Measurements from ENCODE around the gene CDKN2AIP.

Gene CDKN2AIP

GRCh38 chr4:183397741-183398297, 46.6 kb upstream of the CDKN2AIP start:
- H3K4me1 ChIP-seq (ENCODE audit: insufficient read depth, low read length, severe bottlenecking), result peaks cover 5% of the 10 kb centered on the region
- TF ChIP-seq CTCF (IDR thresholded peaks at IDR 0.05; ENCODE audit: low read length) (no peak), EZH2 (IDR thresholded peaks at IDR 0.05; ENCODE audit: borderline replicate concordance, low read length) (no peak)
- no peaks in the 10 kb centered on the region for H3K36me3 ChIP-seq (ENCODE audit: insufficient read depth, low read length)
- H3K79me2 ChIP-seq (ENCODE audit: insufficient read depth, low read length), result no peaks in the 10 kb centered on the region
- peak overlapping the region; percentile 58 for H3K4me3 ChIP-seq (ENCODE audit: low read depth, low read length, poor library complexity, severe bottlenecking)
- H3K27me3 ChIP-seq (ENCODE audit: insufficient read depth, low read length), result no peaks in the 10 kb centered on the region
- peak overlapping the region; percentile 91 for H3K4me2 ChIP-seq (ENCODE audit: low read length)
- H3K9me3 ChIP-seq (ENCODE audit: low read length), result no peaks in the 10 kb centered on the region
- H3F3A ChIP-seq (ENCODE audit: insufficient read depth, low read length), result no peaks in the 10 kb centered on the region
- no peaks in the 10 kb centered on the region for H4K20me1 ChIP-seq (ENCODE audit: insufficient read depth, low read length)
- no peak overlapping the region for H3K9ac ChIP-seq (ENCODE audit: low read length)
- H3K27ac ChIP-seq (ENCODE audit: low read depth, low read length, poor library complexity, severe bottlenecking), result no peak overlapping the region
- H2AFZ ChIP-seq (ENCODE audit: low read length), result peak overlapping the region; percentile 93
- no peaks in the 10 kb centered on the region for H3K9me2 ChIP-seq (ENCODE audit: low read depth, low read length)

- no peak overlapping the region for H3K27ac ChIP-seq (ENCODE audit: low read depth, low read length, poor library complexity, severe bottlenecking)
- H3K9me2 ChIP-seq (ENCODE audit: low read depth, low read length), result no peaks in the 10 kb centered on the region
- no peaks in the 10 kb centered on the region for H3K36me3 ChIP-seq (ENCODE audit: insufficient read depth, low read length)
- no peaks in the 10 kb centered on the region for H3K79me2 ChIP-seq (ENCODE audit: insufficient read depth, low read length)
- H3K9ac ChIP-seq (ENCODE audit: low read length), result peak overlapping the region; percentile 63
- H3K9me3 ChIP-seq (ENCODE audit: low read length), result no peaks in the 10 kb centered on the region
- no peaks in the 10 kb centered on the region for H3K27me3 ChIP-seq (ENCODE audit: insufficient read depth, low read length)
- peak; percentile 55 for TF ChIP-seq CTCF (IDR thresholded peaks at IDR 0.05; ENCODE audit: low read length)
- TF ChIP-seq EZH2 (IDR thresholded peaks at IDR 0.05; ENCODE audit: borderline replicate concordance, low read length), result no peak
- H4K20me1 ChIP-seq (ENCODE audit: insufficient read depth, low read length), result no peaks in the 10 kb centered on the region
- H3K4me2 ChIP-seq (ENCODE audit: low read length), result peak overlapping the region; percentile 91
- H3K4me3 ChIP-seq (ENCODE audit: low read depth, low read length, poor library complexity, severe bottlenecking), result peak overlapping the region; percentile 58
- H3K4me1 ChIP-seq (ENCODE audit: insufficient read depth, low read length, severe bottlenecking), result peaks cover 5% of the 10 kb centered on the region
- H2AFZ ChIP-seq (ENCODE audit: low read length), result peak overlapping the region; percentile 93
- no peaks in the 10 kb centered on the region for H3F3A ChIP-seq (ENCODE audit: insufficient read depth, low read length)
Measured at GRCh38 chr4:183398298-183399125, 45.9 kb upstream of the CDKN2AIP start.

GRCh38 chr4:183399126-183399522, 45.3 kb upstream of the CDKN2AIP start:
- H3K27ac ChIP-seq (ENCODE audit: low read depth, low read length, poor library complexity, severe bottlenecking), result no peak overlapping the region
- H3K9me3 ChIP-seq (ENCODE audit: low read length), result no peaks in the 10 kb centered on the region
- peak overlapping the region; percentile 58 for H3K4me3 ChIP-seq (ENCODE audit: low read depth, low read length, poor library complexity, severe bottlenecking)
- H3K27me3 ChIP-seq (ENCODE audit: insufficient read depth, low read length), result no peaks in the 10 kb centered on the region
- peaks cover 5% of the 10 kb centered on the region for H3K4me1 ChIP-seq (ENCODE audit: insufficient read depth, low read length, severe bottlenecking)
- H3F3A ChIP-seq (ENCODE audit: insufficient read depth, low read length), result no peaks in the 10 kb centered on the region
- H3K9me2 ChIP-seq (ENCODE audit: low read depth, low read length), result no peaks in the 10 kb centered on the region
- no peak overlapping the region; the same call in 1 of the 2 replicates for H3K9ac ChIP-seq (ENCODE audit: low read length)
- H3K36me3 ChIP-seq (ENCODE audit: insufficient read depth, low read length), result no peaks in the 10 kb centered on the region
- H4K20me1 ChIP-seq (ENCODE audit: insufficient read depth, low read length), result no peaks in the 10 kb centered on the region
- no peak overlapping the region for H2AFZ ChIP-seq (ENCODE audit: low read length)
- H3K4me2 ChIP-seq (ENCODE audit: low read length), result peak overlapping the region; percentile 91
- no peak for TF ChIP-seq CTCF (IDR thresholded peaks at IDR 0.05; ENCODE audit: low read length)
- no peak for TF ChIP-seq EZH2 (IDR thresholded peaks at IDR 0.05; ENCODE audit: borderline replicate concordance, low read length)
- no peaks in the 10 kb centered on the region for H3K79me2 ChIP-seq (ENCODE audit: insufficient read depth, low read length)

Data from OCI-LY1 (cell line).